ENCODE data around the gene PEAK1. TPM values are rescaled to one million over a fixed set of nuclear protein-coding genes. Genes with fewer than 3 reads are reported as not detected.

PEAK1 gene
- total RNA-seq, 4 donors from 2014 or later, result 14.5 to 31.1 (median 25.9) TPM

GRCh38 chr15:77309392-77309791 lies 110.5 kb downstream of the PEAK1 start:
- TF ChIP-seq POLR2A (IDR thresholded peaks at IDR 0.05) (no peak), CTCF (IDR thresholded peaks at IDR 0.05) (no peak), EP300 (IDR thresholded peaks at IDR 0.05) (no peak), POLR2AphosphoS5 (IDR thresholded peaks at IDR 0.05) (no peak)
- no peaks in the 10 kb centered on the region for H3K36me3 ChIP-seq
- H3K27ac ChIP-seq, result no peak overlapping the region
- H3K27me3 ChIP-seq, result no peaks in the 10 kb centered on the region
- no peaks in the 10 kb centered on the region for H3K9me3 ChIP-seq
- peaks cover 11% of the 10 kb centered on the region for H3K4me1 ChIP-seq
- no peak for DNase-seq (ENCODE audit: low spot score in 2 of 2)
- no peak overlapping the region for H3K4me3 ChIP-seq

- DNase-seq (ENCODE audit: low spot score in 2 of 2), result no peak
- Histone ChIP-seq H3K9me3 (no peaks in the 10 kb centered on the region), H3K4me1 (no peaks in the 10 kb centered on the region), H3K4me3 (no peak overlapping the region), H3K36me3 (no peaks in the 10 kb centered on the region), H3K27me3 (no peaks in the 10 kb centered on the region), H3K27ac (no peak overlapping the region)
- no peak for TF ChIP-seq CTCF (IDR thresholded peaks at IDR 0.05)
- TF ChIP-seq POLR2AphosphoS5 (IDR thresholded peaks at IDR 0.05), result no peak
- TF ChIP-seq EP300 (IDR thresholded peaks at IDR 0.05), result no peak
- no peak for TF ChIP-seq POLR2A (IDR thresholded peaks at IDR 0.05)
- WGBS, result 84% methylated on average over 2 of the region's 2 CpGs
Measured at GRCh38 chr15:77305953-77306352, 114.0 kb downstream of the PEAK1 start.

GRCh38 chr15:77296773-77297337 lies 123.0 kb downstream of the PEAK1 start:
- no peak for DNase-seq (ENCODE audit: low spot score in 2 of 2)
- TF ChIP-seq POLR2A (IDR thresholded peaks at IDR 0.05) (no peak), EP300 (IDR thresholded peaks at IDR 0.05) (no peak), CTCF (IDR thresholded peaks at IDR 0.05) (no peak), POLR2AphosphoS5 (IDR thresholded peaks at IDR 0.05) (no peak)
- Histone ChIP-seq H3K9me3 (no peaks in the 10 kb centered on the region), H3K4me3 (no peak overlapping the region), H3K4me1 (no peaks in the 10 kb centered on the region), H3K36me3 (no peaks in the 10 kb centered on the region), H3K27me3 (no peaks in the 10 kb centered on the region), H3K27ac (no peak overlapping the region)
- 70% methylated on average over 2 of the region's 2 CpGs for WGBS

GRCh38 chr15:77295446-77295845 lies 124.5 kb downstream of the PEAK1 start:
- Histone ChIP-seq H3K27ac (no peak overlapping the region), H3K36me3 (no peaks in the 10 kb centered on the region), H3K4me1 (no peaks in the 10 kb centered on the region), H3K9me3 (no peaks in the 10 kb centered on the region), H3K27me3 (no peaks in the 10 kb centered on the region), H3K4me3 (no peak overlapping the region)
- WGBS, result 62% methylated on average over 2 of the region's 2 CpGs
- no peak for DNase-seq (ENCODE audit: low spot score in 2 of 2)
- TF ChIP-seq POLR2A (IDR thresholded peaks at IDR 0.05), result no peak
- no peak for TF ChIP-seq POLR2AphosphoS5 (IDR thresholded peaks at IDR 0.05)
- no peak for TF ChIP-seq CTCF (IDR thresholded peaks at IDR 0.05)
- no peak for TF ChIP-seq EP300 (IDR thresholded peaks at IDR 0.05)

GRCh38 chr15:77292969-77293558 lies 126.8 kb downstream of the PEAK1 start:
- Histone ChIP-seq H3K27ac (no peak overlapping the region), H3K27me3 (no peaks in the 10 kb centered on the region), H3K9me3 (no peaks in the 10 kb centered on the region), H3K36me3 (no peaks in the 10 kb centered on the region), H3K4me1 (no peaks in the 10 kb centered on the region), H3K4me3 (no peak overlapping the region)
- DNase-seq (ENCODE audit: low spot score in 2 of 2), result no peak
- TF ChIP-seq CTCF (IDR thresholded peaks at IDR 0.05), result no peak
- no peak for TF ChIP-seq POLR2A (IDR thresholded peaks at IDR 0.05)
- no peak for TF ChIP-seq POLR2AphosphoS5 (IDR thresholded peaks at IDR 0.05)
- TF ChIP-seq EP300 (IDR thresholded peaks at IDR 0.05), result no peak
- 85% methylated on average over 1 of the region's 1 CpG for WGBS

Measured in suprapubic skin (tissue), 4 donors.